SK-N-SH treated with all-trans-retinoic acid at 6 μM for 48 hours (cell line): ENCODE data around the gene AMMECR1.

Experiments
- BACH2 ChIP-seq: fragments of 250-450 bp; sonication (Bioruptor Pico); IDR thresholded peaks from 2 replicates; pipeline ENCODE4 v1.9.0; 2021; ENCODE audit warnings: mild to moderate bottlenecking, borderline replicate concordance
- CREB5 ChIP-seq: fragments of 250-450 bp; sonication (Bioruptor Pico); IDR thresholded peaks from 2 replicates; pipeline ENCODE4 v1.5.1; 2020; ENCODE audit warnings: low read depth, mild to moderate bottlenecking, moderate library complexity
- CSDC2 ChIP-seq: fragments of 250-450 bp; sonication (Bioruptor Pico); IDR thresholded peaks from 2 replicates; pipeline ENCODE4 v1.5.0; 2020; ENCODE audit warnings: mild to moderate bottlenecking, moderate library complexity
- PATZ1 ChIP-seq: fragments of 250-450 bp; sonication (Bioruptor Pico); IDR thresholded peaks from 2 replicates; pipeline ENCODE4 v1.8.0; 2020; ENCODE audit warnings: mild to moderate bottlenecking, moderate library complexity, borderline replicate concordance
- RARB ChIP-seq: fragments of 250-450 bp; sonication (Bioruptor Pico); IDR thresholded peaks from 2 replicates; pipeline ENCODE4 v1.8.0; 2021; ENCODE audit warnings: mild to moderate bottlenecking, moderate library complexity
- TCF4 ChIP-seq: fragments of 250-450 bp; sonication (Bioruptor Pico); IDR thresholded peaks from 2 replicates; pipeline ENCODE4 v1.8.0; 2021; ENCODE audit warnings: mild to moderate bottlenecking, moderate library complexity, borderline replicate concordance
- TOX ChIP-seq: fragments of 250-450 bp; sonication (Bioruptor Pico); IDR thresholded peaks from 2 replicates; pipeline ENCODE4 v1.8.0; 2021; ENCODE audit warnings: mild to moderate bottlenecking, moderate library complexity, borderline replicate concordance
- ZC3H10 ChIP-seq: fragments of 250-450 bp; sonication (Bioruptor Pico); IDR thresholded peaks from 2 replicates; pipeline ENCODE4 v1.5.1; 2021; ENCODE audit warnings: mild to moderate bottlenecking, moderate library complexity
- ZFP3 ChIP-seq: fragments of 250-450 bp; sonication (Bioruptor Pico); IDR thresholded peaks from 2 replicates; pipeline ENCODE4 v1.5.0; 2020; ENCODE audit warnings: mild to moderate bottlenecking, moderate library complexity
- ZFP30 ChIP-seq: fragments of 450-650 bp; formaldehyde crosslinking; IDR thresholded peaks from 2 replicates; pipeline ENCODE4 v1.5.0; 2022; ENCODE audit warnings: mild to moderate bottlenecking, moderate library complexity
- ZNF565 ChIP-seq: fragments of 450-650 bp; formaldehyde crosslinking; conservative IDR thresholded peaks from 2 replicates; pipeline ENCODE4 v1.5.0; 2020; ENCODE audit warnings: low read depth, mild to moderate bottlenecking, moderate library complexity
- ZNF8 ChIP-seq: fragments of 450-650 bp; formaldehyde crosslinking; IDR thresholded peaks from 2 replicates; pipeline ENCODE4 v1.5.0; 2020; ENCODE audit warnings: mild to moderate bottlenecking, moderate library complexity

DNA sequence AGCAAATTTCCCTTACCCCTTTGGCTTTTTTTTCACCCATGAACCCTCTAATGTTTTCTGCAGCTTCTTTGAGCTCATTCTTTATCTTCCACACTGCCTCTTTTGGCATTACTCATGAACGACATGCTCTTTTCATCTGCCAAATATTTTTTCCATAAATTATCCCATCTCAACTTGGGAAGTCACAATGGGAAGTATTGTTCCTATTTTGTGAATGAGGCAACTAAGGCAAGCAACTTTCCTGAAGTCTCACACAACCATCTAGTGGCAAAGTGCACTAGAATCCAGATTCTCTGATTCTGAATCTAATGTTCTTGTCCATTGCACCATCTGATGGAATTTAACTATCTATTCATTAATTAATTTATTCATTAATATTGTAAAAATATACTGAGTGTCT, 41.4 kb upstream of the AMMECR1 start:
- no peak for TF ChIP-seq ZFP3
- no peak for TF ChIP-seq ZC3H10 (CRISPR knock-in tag)
- TF ChIP-seq ZNF8 (CRISPR knock-in tag): no peak
- TF ChIP-seq BACH2: no peak
- TF ChIP-seq ZNF565 (CRISPR knock-in tag): no peak
- no peak for TF ChIP-seq CSDC2 (CRISPR knock-in tag)
- TF ChIP-seq TCF4 (CRISPR knock-in tag): no peak
- TF ChIP-seq PATZ1 (CRISPR knock-in tag): no peak
- TF ChIP-seq ZFP30 (CRISPR knock-in tag): no peak
- TF ChIP-seq TOX (CRISPR knock-in tag): no peak
- no peak for TF ChIP-seq RARB (CRISPR knock-in tag)
- no peak for TF ChIP-seq CREB5 (CRISPR knock-in tag)
